ENCODE results near the gene GRM2. TPM values are rescaled to one million over a fixed set of nuclear protein-coding genes. Genes with fewer than 3 reads are reported as not detected.

GRM2 gene
- total and polyA plus RNA-seq, 8 donors, result 0.21 to 1.0 (median 0.76) TPM

DNA sequence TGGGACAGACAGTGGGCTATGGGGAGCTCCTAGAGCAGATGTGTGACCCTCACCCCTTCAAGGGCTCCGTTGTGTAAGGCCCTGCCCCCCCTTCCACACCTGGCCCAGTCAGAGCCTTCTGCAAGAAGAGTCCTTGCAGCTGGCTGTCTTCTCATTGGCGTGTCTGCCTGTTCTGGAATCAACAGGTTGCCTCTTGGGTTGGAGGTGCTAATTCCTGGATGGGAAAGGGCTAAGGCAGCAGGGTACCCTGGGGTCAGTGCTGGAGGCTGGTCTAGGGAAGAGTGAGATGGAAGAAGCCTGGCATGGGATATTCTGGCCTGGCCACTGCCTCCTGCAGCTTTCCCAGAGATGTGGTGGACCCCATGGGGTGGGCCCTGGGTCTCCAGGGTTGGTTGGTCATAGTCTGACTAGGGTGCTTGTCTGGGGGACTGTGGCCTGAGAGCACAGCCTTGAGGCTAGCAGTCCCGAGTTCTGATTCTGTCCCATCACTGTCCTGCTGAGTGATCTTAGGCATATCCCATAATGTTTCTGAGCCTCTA is 30.7 kb upstream of the GRM2 start:
- intact Hi-C loops (cut with DNase I), result no loop called here
- H3K27ac ChIP-seq, result no peak overlapping the region
- ATAC-seq, result no peak
- H3K27me3 ChIP-seq, result no peaks in the 10 kb centered on the region
- TF ChIP-seq, protein P1, sequence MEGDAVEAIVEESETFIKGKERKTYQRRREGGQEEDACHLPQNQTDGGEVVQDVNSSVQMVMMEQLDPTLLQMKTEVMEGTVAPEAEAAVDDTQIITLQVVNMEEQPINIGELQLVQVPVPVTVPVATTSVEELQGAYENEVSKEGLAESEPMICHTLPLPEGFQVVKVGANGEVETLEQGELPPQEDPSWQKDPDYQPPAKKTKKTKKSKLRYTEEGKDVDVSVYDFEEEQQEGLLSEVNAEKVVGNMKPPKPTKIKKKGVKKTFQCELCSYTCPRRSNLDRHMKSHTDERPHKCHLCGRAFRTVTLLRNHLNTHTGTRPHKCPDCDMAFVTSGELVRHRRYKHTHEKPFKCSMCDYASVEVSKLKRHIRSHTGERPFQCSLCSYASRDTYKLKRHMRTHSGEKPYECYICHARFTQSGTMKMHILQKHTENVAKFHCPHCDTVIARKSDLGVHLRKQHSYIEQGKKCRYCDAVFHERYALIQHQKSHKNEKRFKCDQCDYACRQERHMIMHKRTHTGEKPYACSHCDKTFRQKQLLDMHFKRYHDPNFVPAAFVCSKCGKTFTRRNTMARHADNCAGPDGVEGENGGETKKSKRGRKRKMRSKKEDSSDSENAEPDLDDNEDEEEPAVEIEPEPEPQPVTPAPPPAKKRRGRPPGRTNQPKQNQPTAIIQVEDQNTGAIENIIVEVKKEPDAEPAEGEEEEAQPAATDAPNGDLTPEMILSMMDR (IDR thresholded peaks at IDR 0.05), result no peak
- H3K9me3 ChIP-seq, result no peaks in the 10 kb centered on the region
- H3K4me1 ChIP-seq, result peaks cover 8 to 42% of the 10 kb centered on the region in 2 donors
- peak in 1 of 4 donors; percentile 24 for DNase-seq
- H3K36me3 ChIP-seq, result peaks cover 0 to 40% of the 10 kb centered on the region in 2 donors
- no peak overlapping the region for H3K4me3 ChIP-seq

DNA sequence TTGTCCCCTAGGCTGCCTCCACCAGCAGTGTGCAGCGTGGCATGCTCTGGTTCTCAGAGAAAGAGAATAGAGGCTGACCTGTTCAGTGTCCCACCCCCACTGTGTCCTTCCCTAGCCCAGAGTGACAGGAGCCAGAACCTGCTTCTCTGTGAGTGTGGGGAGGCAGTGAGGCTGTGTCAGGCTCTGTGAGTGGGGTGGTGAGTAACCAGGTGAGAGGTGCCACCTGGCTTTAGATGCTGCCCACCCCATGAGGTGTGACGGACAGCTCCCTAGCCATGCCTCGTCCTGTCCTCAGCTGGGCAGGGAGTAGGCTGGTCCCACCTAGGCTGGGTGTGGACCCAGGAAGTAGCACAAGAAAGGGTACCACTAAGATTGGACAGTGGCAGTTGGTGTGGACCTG is 29.5 kb upstream of the GRM2 start:
- Histone ChIP-seq H3K4me3 (no peak overlapping the region), H3K27me3 (no peaks in the 10 kb centered on the region), H3K9me3 (no peaks in the 10 kb centered on the region), H3K27ac (no peak overlapping the region), H3K4me1 (peaks cover 16 to 48% of the 10 kb centered on the region in 2 donors), H3K36me3 (peaks cover 0 to 40% of the 10 kb centered on the region in 2 donors)
- DNase-seq (no peak), ATAC-seq (no peak)
- TF ChIP-seq, protein P1 (IDR thresholded peaks at IDR 0.05), result no peak
- intact Hi-C loops (cut with DNase I), result no loop called here

DNA sequence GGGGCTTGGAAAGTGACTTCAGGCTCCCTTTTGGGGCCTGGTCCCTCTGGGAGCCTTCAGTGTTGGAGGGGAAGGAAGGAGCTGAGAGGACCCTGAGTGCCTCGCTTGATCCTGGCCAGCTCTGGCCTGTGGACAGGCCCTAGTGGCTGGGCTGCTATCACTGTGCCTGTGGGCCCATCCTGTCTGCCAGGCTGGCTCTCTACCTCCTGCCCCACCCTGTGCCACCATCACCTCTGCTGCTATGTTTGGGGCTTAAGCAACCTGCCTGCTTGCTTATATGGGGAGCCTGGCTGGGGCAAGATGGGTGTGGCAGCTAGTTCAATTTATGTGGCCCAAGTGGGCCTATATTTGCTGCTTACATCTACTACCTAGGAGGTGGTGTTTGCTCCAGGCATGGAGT is 28.7 kb upstream of the GRM2 start:
- Histone ChIP-seq H3K4me1 (peaks cover 16 to 47% of the 10 kb centered on the region in 2 donors), H3K36me3 (peaks cover 0 to 40% of the 10 kb centered on the region in 2 donors), H3K27ac (no peak overlapping the region), H3K27me3 (no peaks in the 10 kb centered on the region), H3K4me3 (no peak overlapping the region), H3K9me3 (no peaks in the 10 kb centered on the region)
- ATAC-seq (no peak), DNase-seq (no peak)
- TF ChIP-seq, protein P1 (IDR thresholded peaks at IDR 0.05), result no peak
- intact Hi-C loops (cut with DNase I), result no loop called here

DNA sequence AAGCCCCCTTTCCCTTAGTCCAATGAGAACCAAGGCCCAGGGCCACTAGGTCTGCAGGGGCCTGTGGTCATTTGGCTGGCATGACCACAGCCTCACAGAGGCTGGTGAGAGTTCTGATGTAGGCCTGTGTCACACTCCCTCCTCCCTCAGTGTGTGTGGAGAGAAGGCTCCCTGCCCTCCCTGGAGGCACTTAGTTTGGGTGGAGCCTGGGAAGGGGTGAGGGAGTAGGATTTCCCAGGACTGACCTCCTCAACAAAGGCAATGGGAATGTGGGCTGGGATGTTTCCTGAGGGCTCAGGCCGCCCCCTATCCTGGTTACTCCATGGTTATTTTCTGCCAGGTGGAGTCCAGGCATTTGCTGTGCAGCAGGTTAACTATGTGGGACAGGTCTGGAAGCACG is 28.2 kb upstream of the GRM2 start:
- intact Hi-C loops (cut with DNase I), result no loop called here
- TF ChIP-seq, protein P1 (IDR thresholded peaks at IDR 0.05), result no peak
- DNase-seq, result no peak
- no peak overlapping the region for H3K4me3 ChIP-seq
- peaks cover 16 to 44% of the 10 kb centered on the region in 2 donors for H3K4me1 ChIP-seq
- no peak for ATAC-seq
- no peaks in the 10 kb centered on the region for H3K9me3 ChIP-seq
- peaks cover 0 to 45% of the 10 kb centered on the region in 2 donors for H3K36me3 ChIP-seq
- H3K27me3 ChIP-seq, result no peaks in the 10 kb centered on the region
- H3K27ac ChIP-seq, result no peak overlapping the region

DNA sequence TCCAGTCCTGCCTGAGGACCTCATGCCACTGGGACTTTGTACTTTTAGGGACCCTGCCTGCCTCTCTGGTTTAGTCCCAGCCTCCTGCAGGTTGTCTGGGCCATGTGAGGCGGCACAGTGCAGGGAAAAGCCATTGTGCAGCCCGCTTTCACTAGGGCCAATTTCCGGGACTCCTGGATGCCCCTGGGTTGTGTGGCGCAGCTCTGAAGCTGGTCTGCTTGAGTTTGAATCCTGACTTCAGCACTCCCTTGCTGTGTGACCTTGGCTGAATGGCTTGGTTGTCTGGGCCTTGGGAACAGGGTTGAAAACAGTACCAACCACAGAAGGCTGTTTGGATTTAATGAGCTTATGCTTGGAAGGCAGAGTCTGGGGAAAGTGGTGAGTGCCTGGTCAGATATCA is 27.6 kb upstream of the GRM2 start:
- intact Hi-C loops (cut with DNase I), result no loop called here
- peaks cover 0 to 50% of the 10 kb centered on the region in 2 donors for H3K36me3 ChIP-seq
- no peak overlapping the region for H3K27ac ChIP-seq
- peaks cover 16 to 43% of the 10 kb centered on the region in 2 donors for H3K4me1 ChIP-seq
- no peak overlapping the region for H3K4me3 ChIP-seq
- H3K9me3 ChIP-seq, result no peaks in the 10 kb centered on the region
- no peaks in the 10 kb centered on the region for H3K27me3 ChIP-seq
- TF ChIP-seq, protein P1 (IDR thresholded peaks at IDR 0.05), result no peak
- ATAC-seq (no peak), DNase-seq (no peak)
